ENCODE results near the gene RANBP17. TPM values are rescaled to one million over a fixed set of nuclear protein-coding genes. Genes with fewer than 3 reads are reported as not detected.

RANBP17 gene
- total RNA-seq, 2 experiments from 2014 or later = not detected

GRCh38 chr5:171221916-171222315, 360.1 kb downstream of the RANBP17 start:
- DNase-seq (no peak), ATAC-seq (ENCODE audit: poor library complexity) (no peak)
- Mint-ChIP-seq H3K27ac (no peak overlapping the region), H3K36me3 (ENCODE audit: low read depth) (no peaks in the 10 kb centered on the region), H3K4me3 (no peak overlapping the region), H3K9me3 (no peaks in the 10 kb centered on the region), H3K27me3 (peaks cover 42% of the 10 kb centered on the region), H3K4me1 (ENCODE audit: low read depth) (peaks cover 5% of the 10 kb centered on the region)
- Histone ChIP-seq H3K27ac (ENCODE audit: low read depth in 1 of 2, low read length in 2 of 2) (no peak overlapping the region), H3K27me3 (ENCODE audit: control insufficient read depth in 1 of 2, insufficient read depth in 2 of 2, low read length in 2 of 2) (peaks cover 5 to 10% of the 10 kb centered on the region in 2 experiments), H3K4me3 (ENCODE audit: low read length) (no peak overlapping the region), H3K4me1 (ENCODE audit: insufficient read depth, low read length) (no peaks in the 10 kb centered on the region), H3K9me3 (ENCODE audit: control insufficient read depth in 1 of 2, insufficient read depth in 1 of 2, low read length in 2 of 2) (no peaks in the 10 kb centered on the region), H3K36me3 (ENCODE audit: insufficient read depth, low read length) (no peaks in the 10 kb centered on the region)
- ChIA-PET POLR2A (no interaction called here), CTCF (no interaction called here)
- intact Hi-C loops (cut with DNase I, micrococcal nuclease) = no loop called here
- no peak for TF ChIP-seq CTCF (IDR thresholded peaks at IDR 0.05)

GRCh38 chr5:171223927-171224326, 362.1 kb downstream of the RANBP17 start:
- intact Hi-C loops (cut with DNase I, micrococcal nuclease) = no loop called here
- no peak for ATAC-seq (ENCODE audit: poor library complexity)
- H3K4me3 Mint-ChIP-seq = no peak overlapping the region

GRCh38 chr5:171226096-171226754, 364.4 kb downstream of the RANBP17 start:
- Mint-ChIP-seq H3K4me1 (ENCODE audit: low read depth) (peaks cover 5% of the 10 kb centered on the region), H3K27ac (no peak overlapping the region), H3K36me3 (ENCODE audit: low read depth) (no peaks in the 10 kb centered on the region), H3K9me3 (no peaks in the 10 kb centered on the region), H3K4me3 (no peak overlapping the region), H3K27me3 (peaks cover 29% of the 10 kb centered on the region)
- Histone ChIP-seq H3K9me3 (ENCODE audit: control insufficient read depth in 1 of 2, insufficient read depth in 1 of 2, low read length in 2 of 2) (no peaks in the 10 kb centered on the region), H3K36me3 (ENCODE audit: insufficient read depth, low read length) (no peaks in the 10 kb centered on the region), H3K4me1 (ENCODE audit: insufficient read depth, low read length) (no peaks in the 10 kb centered on the region), H3K4me3 (ENCODE audit: low read length) (no peak overlapping the region), H3K27ac (ENCODE audit: low read depth in 1 of 2, low read length in 2 of 2) (no peak overlapping the region), H3K27me3 (ENCODE audit: control insufficient read depth in 1 of 2, insufficient read depth in 2 of 2, low read length in 2 of 2) (peaks cover 0 to 10% of the 10 kb centered on the region in 2 experiments)
- no peak for ATAC-seq (ENCODE audit: poor library complexity)
- TF ChIP-seq CTCF (IDR thresholded peaks at IDR 0.05) = no peak
- intact Hi-C loops (cut with DNase I, micrococcal nuclease) = no loop called here
- POLR2A ChIA-PET = no interaction called here
- CTCF ChIA-PET = no interaction called here
- no peak for DNase-seq

More at GRCh38 chr5:171223927-171224326, 362.1 kb downstream of the RANBP17 start:
- no peaks in the 10 kb centered on the region for H3K9me3 Mint-ChIP-seq
- H3K4me3 ChIP-seq (ENCODE audit: low read length) = no peak overlapping the region
- no peak overlapping the region for H3K27ac Mint-ChIP-seq
- no peak for TF ChIP-seq CTCF (IDR thresholded peaks at IDR 0.05)
- no peaks in the 10 kb centered on the region for H3K36me3 ChIP-seq (ENCODE audit: insufficient read depth, low read length)
- no peak overlapping the region for H3K27ac ChIP-seq (ENCODE audit: low read depth in 1 of 2, low read length in 2 of 2)
- H3K27me3 Mint-ChIP-seq = peaks cover 38% of the 10 kb centered on the region
- POLR2A ChIA-PET = no interaction called here
- DNase-seq = no peak
- H3K4me1 ChIP-seq (ENCODE audit: insufficient read depth, low read length) = no peaks in the 10 kb centered on the region
- peaks cover 5% of the 10 kb centered on the region for H3K4me1 Mint-ChIP-seq (ENCODE audit: low read depth)
- no peaks in the 10 kb centered on the region for H3K9me3 ChIP-seq (ENCODE audit: control insufficient read depth in 1 of 2, insufficient read depth in 1 of 2, low read length in 2 of 2)
- CTCF ChIA-PET = no interaction called here
- peaks cover 5 to 10% of the 10 kb centered on the region in 2 experiments for H3K27me3 ChIP-seq (ENCODE audit: control insufficient read depth in 1 of 2, insufficient read depth in 2 of 2, low read length in 2 of 2)
- H3K36me3 Mint-ChIP-seq (ENCODE audit: low read depth) = no peaks in the 10 kb centered on the region

Measured in CD4-positive, alpha-beta T cell (primary cell).